Measurements from ENCODE around the gene MPST. TPM values are rescaled to one million over a fixed set of nuclear protein-coding genes. Genes with fewer than 3 reads are reported as not detected.
A peak's percentile ranks its signal among the peaks of the same experiment; 100 is the strongest.

Gene MPST
- total RNA-seq, 4 donors from 2014 or later = 99.0 to 171 (median 143) TPM

DNA sequence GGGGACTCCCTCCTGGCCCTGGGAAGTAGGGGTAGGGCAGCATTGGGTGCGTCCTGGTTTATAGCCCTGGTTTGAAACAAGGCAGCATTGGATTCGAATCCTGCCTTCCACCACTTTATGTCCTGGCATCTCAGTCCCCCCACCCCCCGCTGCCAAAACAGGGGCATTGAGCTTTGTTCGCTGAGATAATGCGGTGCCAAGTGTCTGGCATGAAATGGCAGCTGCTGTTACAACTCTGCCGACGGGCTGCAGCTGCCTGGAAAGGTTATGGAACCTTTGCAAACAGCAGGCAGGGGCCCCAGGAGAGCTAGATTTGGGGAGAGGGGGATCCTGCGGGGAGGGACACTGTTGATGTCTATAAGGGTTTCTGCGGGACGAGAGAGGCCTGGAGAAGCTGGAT, 2.2 kb upstream of the MPST start:
- no peak for DNase-seq (ENCODE audit: low spot score in 2 of 2)
- TF ChIP-seq POLR2A (IDR thresholded peaks at IDR 0.05) (no peak), EP300 (IDR thresholded peaks at IDR 0.05) (no peak), POLR2AphosphoS5 (IDR thresholded peaks at IDR 0.05) (no peak)
- TF ChIP-seq, protein P1, sequence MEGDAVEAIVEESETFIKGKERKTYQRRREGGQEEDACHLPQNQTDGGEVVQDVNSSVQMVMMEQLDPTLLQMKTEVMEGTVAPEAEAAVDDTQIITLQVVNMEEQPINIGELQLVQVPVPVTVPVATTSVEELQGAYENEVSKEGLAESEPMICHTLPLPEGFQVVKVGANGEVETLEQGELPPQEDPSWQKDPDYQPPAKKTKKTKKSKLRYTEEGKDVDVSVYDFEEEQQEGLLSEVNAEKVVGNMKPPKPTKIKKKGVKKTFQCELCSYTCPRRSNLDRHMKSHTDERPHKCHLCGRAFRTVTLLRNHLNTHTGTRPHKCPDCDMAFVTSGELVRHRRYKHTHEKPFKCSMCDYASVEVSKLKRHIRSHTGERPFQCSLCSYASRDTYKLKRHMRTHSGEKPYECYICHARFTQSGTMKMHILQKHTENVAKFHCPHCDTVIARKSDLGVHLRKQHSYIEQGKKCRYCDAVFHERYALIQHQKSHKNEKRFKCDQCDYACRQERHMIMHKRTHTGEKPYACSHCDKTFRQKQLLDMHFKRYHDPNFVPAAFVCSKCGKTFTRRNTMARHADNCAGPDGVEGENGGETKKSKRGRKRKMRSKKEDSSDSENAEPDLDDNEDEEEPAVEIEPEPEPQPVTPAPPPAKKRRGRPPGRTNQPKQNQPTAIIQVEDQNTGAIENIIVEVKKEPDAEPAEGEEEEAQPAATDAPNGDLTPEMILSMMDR (IDR thresholded peaks at IDR 0.05) = no peak
- Histone ChIP-seq H3K4me1 (peaks cover 57% of the 10 kb centered on the region), H3K4me3 (no peak overlapping the region), H3K27ac (no peak overlapping the region), H3K9me3 (no peaks in the 10 kb centered on the region), H3K36me3 (no peaks in the 10 kb centered on the region), H3K27me3 (no peaks in the 10 kb centered on the region)
- 96% methylated on average over 5 of the region's 10 CpGs for WGBS

DNA sequence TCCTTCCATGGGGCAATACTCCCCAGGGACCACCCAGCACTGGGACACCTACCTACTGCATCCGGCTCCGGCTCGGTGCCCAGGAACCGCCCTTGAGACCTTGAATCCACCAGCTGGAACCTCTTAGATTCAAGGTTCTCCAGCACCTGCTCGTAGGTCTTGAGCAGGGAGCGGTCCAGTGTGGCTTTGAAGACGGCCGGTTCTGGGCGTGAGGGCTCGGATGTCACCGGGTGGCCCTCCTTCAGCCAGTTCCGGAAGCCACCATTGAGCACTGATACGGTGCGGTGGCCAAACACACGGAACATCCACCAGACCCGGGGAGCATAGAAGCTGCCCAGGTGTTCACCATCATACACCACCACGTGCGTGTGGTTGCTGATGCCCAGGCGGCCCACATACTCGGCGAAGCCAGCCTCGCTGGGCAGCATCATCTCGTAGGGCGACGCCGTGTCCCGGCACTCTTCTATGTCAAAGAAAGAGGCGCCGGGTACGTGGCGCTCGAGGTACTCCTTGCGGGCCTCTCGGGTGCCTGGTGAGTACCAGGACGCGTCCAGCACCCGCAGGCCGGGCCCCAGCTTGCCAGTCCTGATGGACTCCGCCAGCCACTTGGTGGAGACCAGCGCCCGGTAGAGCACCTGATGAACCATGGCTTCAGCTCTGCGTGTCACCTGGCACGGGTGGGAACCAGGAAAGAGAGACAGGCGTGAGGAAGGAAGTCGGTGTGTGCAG, 1.3 kb upstream of the MPST start:
- H3K27me3 ChIP-seq = no peaks in the 10 kb centered on the region
- no peaks in the 10 kb centered on the region for H3K9me3 ChIP-seq
- H3K4me1 ChIP-seq = peaks cover 60% of the 10 kb centered on the region
- H3K4me3 ChIP-seq = peak overlapping the region; percentile 89
- WGBS = 67% methylated on average over 21 of the region's 45 CpGs
- DNase-seq (ENCODE audit: low spot score in 2 of 2) = no peak
- no peaks in the 10 kb centered on the region for H3K36me3 ChIP-seq
- TF ChIP-seq POLR2A (IDR thresholded peaks at IDR 0.05) (no peak), POLR2AphosphoS5 (IDR thresholded peaks at IDR 0.05) (no peak), EP300 (IDR thresholded peaks at IDR 0.05) (no peak)
- TF ChIP-seq, protein P1 (IDR thresholded peaks at IDR 0.05) = no peak
- H3K27ac ChIP-seq = no peak overlapping the region

DNA sequence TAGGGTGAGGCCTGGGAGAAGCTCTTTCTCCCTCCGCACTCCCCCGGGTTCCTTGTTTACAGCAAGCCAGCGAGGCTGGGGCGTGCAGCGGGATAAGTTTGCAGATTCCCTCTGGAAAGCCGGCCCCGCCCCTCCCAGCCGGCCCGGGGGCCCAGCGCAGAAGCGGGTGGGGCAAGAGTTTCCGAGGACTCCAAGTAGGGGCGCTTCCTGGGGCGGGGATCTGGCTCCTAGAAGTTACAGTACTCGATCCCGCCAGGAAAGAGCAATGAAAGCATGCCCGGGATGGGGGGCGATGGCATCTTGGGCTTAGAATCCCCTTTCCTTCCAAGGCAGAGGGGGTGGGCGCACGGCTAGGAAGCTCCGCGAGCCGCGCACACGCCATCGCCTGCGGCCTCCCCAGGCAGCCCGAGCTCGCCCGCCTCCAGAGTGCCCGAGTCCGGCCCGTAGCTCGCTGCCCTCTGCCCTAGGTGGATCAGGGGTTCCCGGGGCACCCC, 680 bp upstream of the MPST start:
- no peaks in the 10 kb centered on the region for H3K27me3 ChIP-seq
- H3K4me3 ChIP-seq = peak overlapping the region; percentile 89
- H3K9me3 ChIP-seq = no peaks in the 10 kb centered on the region
- TF ChIP-seq, protein P1 (IDR thresholded peaks at IDR 0.05) = no peak
- no peak for TF ChIP-seq POLR2AphosphoS5 (IDR thresholded peaks at IDR 0.05)
- TF ChIP-seq POLR2A (IDR thresholded peaks at IDR 0.05) = no peak
- TF ChIP-seq EP300 (IDR thresholded peaks at IDR 0.05) = no peak
- DNase-seq (ENCODE audit: low spot score in 2 of 2) = peak in 1 of 2 donors; percentile 84
- WGBS = 5% methylated on average over 16 of the region's 35 CpGs
- no peaks in the 10 kb centered on the region for H3K36me3 ChIP-seq
- peaks cover 60% of the 10 kb centered on the region for H3K4me1 ChIP-seq
- peak overlapping the region; percentile 91 for H3K27ac ChIP-seq

DNA sequence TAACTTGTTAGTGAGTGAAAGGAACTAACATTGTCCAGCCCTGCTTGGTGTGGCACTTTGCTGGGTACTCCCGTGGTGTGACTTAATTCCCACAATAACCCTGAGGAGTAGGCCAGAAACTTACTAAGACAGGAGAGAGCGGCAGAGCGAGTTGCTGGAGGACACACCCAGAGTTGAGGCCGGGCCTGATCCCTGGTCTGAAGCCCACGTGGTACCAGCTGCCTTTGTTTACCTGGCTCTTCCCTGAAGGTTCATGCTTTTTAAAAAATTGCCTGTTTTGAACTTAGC, 594 bp downstream of the MPST start:
- peak overlapping the region; percentile 91 for H3K27ac ChIP-seq
- H3K9me3 ChIP-seq = no peaks in the 10 kb centered on the region
- no peaks in the 10 kb centered on the region for H3K27me3 ChIP-seq
- DNase-seq (ENCODE audit: low spot score in 2 of 2) = no peak
- peak overlapping the region; percentile 89 for H3K4me3 ChIP-seq
- 4% methylated on average over 5 of the region's 5 CpGs for WGBS
- peaks cover 60% of the 10 kb centered on the region for H3K4me1 ChIP-seq
- no peak for TF ChIP-seq EP300 (IDR thresholded peaks at IDR 0.05)
- H3K36me3 ChIP-seq = peaks cover 11% of the 10 kb centered on the region

GRCh38 chr22:37021041-37021440, 1.5 kb downstream of the MPST start:
- H3K4me3 ChIP-seq = no peak overlapping the region
- TF ChIP-seq POLR2A (IDR thresholded peaks at IDR 0.05) (no peak), POLR2AphosphoS5 (IDR thresholded peaks at IDR 0.05) (no peak), EP300 (IDR thresholded peaks at IDR 0.05) (no peak)
- TF ChIP-seq, protein P1 (IDR thresholded peaks at IDR 0.05) = no peak
- no peaks in the 10 kb centered on the region for H3K9me3 ChIP-seq
- no peak overlapping the region for H3K27ac ChIP-seq
- H3K4me1 ChIP-seq = peaks cover 59% of the 10 kb centered on the region
- H3K36me3 ChIP-seq = peaks cover 18% of the 10 kb centered on the region
- 88% methylated on average over 5 of the region's 5 CpGs for WGBS
- no peaks in the 10 kb centered on the region for H3K27me3 ChIP-seq
- no peak for DNase-seq (ENCODE audit: low spot score in 2 of 2)

Data from suprapubic skin (tissue), 4 donors.